Liver (tissue), 9 donors: ENCODE results near the gene CCRL2. TPM values are rescaled to one million over a fixed set of nuclear protein-coding genes. Genes with fewer than 3 reads are reported as not detected.

Source experiments
- DNase-seq: peaks from one replicate; pipeline ENCODE4 v3.0.0-alpha.2; 2017; ENCODE audit warnings: low spot score
- H3K27ac ChIP-seq, 2 donors: one replicate each; pipeline ENCODE4 v1.7.0; 2013; ENCODE audit warnings: inconsistent platforms in 2 of 2, low read length in 2 of 2, control low read depth in 1 of 2, low read depth in 1 of 2, mild to moderate bottlenecking in 1 of 2
- H3K27me3 ChIP-seq, 4 donors: one replicate each; pipeline versions ENCODE4 v1.6.1 to v1.7.0; 2013; ENCODE audit warnings: low read length in 3 of 4, inconsistent platforms in 1 of 4, mild to moderate bottlenecking in 1 of 4, moderate library complexity in 1 of 4; ENCODE audit not compliant: control insufficient read depth in 4 of 4, insufficient read depth in 4 of 4
- H3K36me3 ChIP-seq, 4 donors: one replicate each; pipeline versions ENCODE4 v1.6.1 to v1.7.0; 2013; ENCODE audit warnings: low read length in 3 of 4, mild to moderate bottlenecking in 3 of 4, low read depth in 1 of 4, moderate library complexity in 1 of 4; ENCODE audit not compliant: control insufficient read depth in 4 of 4, insufficient read depth in 3 of 4
- H3K4me1 ChIP-seq, 4 donors: one replicate each; pipeline versions ENCODE4 v1.6.1 to v1.7.0; 2013; ENCODE audit warnings: low read length in 3 of 4, mild to moderate bottlenecking in 3 of 4, moderate library complexity in 1 of 4; ENCODE audit not compliant: control insufficient read depth in 4 of 4, insufficient read depth in 4 of 4
- H3K4me3 ChIP-seq, 3 donors: one replicate each; pipeline versions ENCODE4 v1.6.1 to v1.7.0; 2013; ENCODE audit warnings: low read length in 3 of 3, control low read depth in 1 of 3, low read depth in 1 of 3, mild to moderate bottlenecking in 1 of 3
- H3K9ac ChIP-seq, 2 donors: one replicate each; pipeline ENCODE4 v1.7.0; 2013; ENCODE audit warnings: low read length in 2 of 2, mild to moderate bottlenecking in 2 of 2, moderate library complexity in 2 of 2, control low read depth in 1 of 2, low read depth in 1 of 2
- H3K9me3 ChIP-seq, 4 donors: one replicate each; pipeline versions ENCODE4 v1.6.1 to v1.7.0; 2013; ENCODE audit warnings: low read length in 3 of 4; ENCODE audit not compliant: control insufficient read depth in 4 of 4
- ATF3 ChIP-seq: IDR thresholded peaks from 2 replicates; pipeline ENCODE4 v1.6.1; 2016; ENCODE audit warnings: antibody characterized with exemption
- CTCF ChIP-seq: fragments of 150-350 bp; IDR thresholded peaks from 2 replicates; pipeline ENCODE4 v1.5.1; 2017; ENCODE audit warnings: improper control_type of control experiment, low read depth, low read length; ENCODE audit not compliant: missing input control
- EGR1 ChIP-seq, 2 donors: IDR thresholded peaks; 2 replicates each; pipeline ENCODE4 v1.6.1; 2016 to 2018; ENCODE audit warnings: antibody characterized with exemption in 2 of 2, low read depth in 2 of 2
- FOXA1 ChIP-seq: IDR thresholded peaks from 2 replicates; pipeline ENCODE4 v1.6.1; 2016; ENCODE audit warnings: antibody characterized with exemption
- FOXA2 ChIP-seq: IDR thresholded peaks from 2 replicates; pipeline ENCODE4 v1.6.1; 2016; ENCODE audit warnings: antibody characterized with exemption
- GABPA ChIP-seq, 2 donors: IDR thresholded peaks in 1 of 2; conservative IDR thresholded peaks in 1 of 2; 2 replicates each; pipeline ENCODE4 v1.6.1; 2016; ENCODE audit warnings: antibody characterized with exemption in 2 of 2, mild to moderate bottlenecking in 1 of 2, moderate library complexity in 1 of 2
- HNF4A ChIP-seq, 2 donors: conservative IDR thresholded peaks; 2 replicates each; pipeline ENCODE4 v1.6.1; 2016; ENCODE audit warnings: antibody characterized with exemption in 2 of 2, mild to moderate bottlenecking in 2 of 2
- HNF4G ChIP-seq: IDR thresholded peaks from 2 replicates; pipeline ENCODE4 v1.6.1; 2016; ENCODE audit warnings: antibody characterized with exemption
- JUND ChIP-seq, 2 donors: IDR thresholded peaks; 2 replicates each; pipeline ENCODE4 v1.6.1; 2016; ENCODE audit warnings: antibody characterized with exemption in 2 of 2
- MAX ChIP-seq: IDR thresholded peaks from 2 replicates; pipeline ENCODE4 v1.6.1; 2016; ENCODE audit warnings: antibody characterized with exemption
- RAD21 ChIP-seq, 2 donors: IDR thresholded peaks; 2 replicates each; pipeline ENCODE4 v1.6.1; 2016; ENCODE audit warnings: antibody characterized with exemption in 2 of 2, mild to moderate bottlenecking in 2 of 2
- REST ChIP-seq: IDR thresholded peaks from 2 replicates; pipeline ENCODE4 v1.6.1; 2016; ENCODE audit warnings: antibody characterized with exemption, mild to moderate bottlenecking
- RXRA ChIP-seq, 2 donors: IDR thresholded peaks; 2 replicates each; pipeline ENCODE4 v1.6.1; 2017 to 2018; ENCODE audit warnings: antibody characterized with exemption in 2 of 2, mild to moderate bottlenecking in 1 of 2
- TAF1 ChIP-seq: conservative IDR thresholded peaks from 2 replicates; pipeline ENCODE4 v1.6.1; 2016; ENCODE audit warnings: antibody characterized with exemption, mild to moderate bottlenecking
- YY1 ChIP-seq: IDR thresholded peaks from 2 replicates; pipeline ENCODE4 v1.6.1; 2016; ENCODE audit warnings: antibody characterized with exemption, mild to moderate bottlenecking
- ZBTB33 ChIP-seq: IDR thresholded peaks from 2 replicates; pipeline ENCODE4 v1.6.1; 2016; ENCODE audit warnings: antibody characterized with exemption
- WGBS: extraction: QIAGEN DNeasy Blood & Tissue Kit; methylation state at CpG from one replicate; pipeline ENCODE4 v1.1.7; 2013; 5-methylcytosine and 5-hydroxymethylcytosine counted together
- polyA plus RNA-seq, 2 donors: library from polyadenylated mRNA; stranded (reverse) in 1 of 2; unstranded in 1 of 2; fragments of 200-250 nt in 1 of 2; fragments of >200 nt in 1 of 2; fragmentation: Nextera tagmentation in 1 of 2; extraction: Ambion mirVana in 1 of 2; gene quantifications; one replicate each; pipeline versions ENCODE4 v1.2.1 to v1.2.3, GENCODE V29; 2013 to 2015
- total RNA-seq, 2 donors: library from RNA; depleted of rRNA; stranded (reverse); fragments of >200 nt; gene quantifications; one replicate each; pipeline ENCODE4 v1.2.3, GENCODE V29; 2014
- donor health status: healthy.
- donor health status: healthy.
- donor health status: healthy.
- donor health status: healthy.
- donor health status: healthy.

CCRL2 gene
- total and polyA plus RNA-seq, 4 donors, result 0.51 to 9.0 (median 0.81) TPM

- peak; percentile 52 for TF ChIP-seq CTCF
- TF ChIP-seq RAD21 (IDR thresholded peaks at IDR 0.05), result peak; percentile 69 to 82
- TF ChIP-seq RXRA (IDR thresholded peaks at IDR 0.05), result no peak
- Histone ChIP-seq H3K27me3 (no peaks in the 10 kb centered on the region), H3K4me3 (no peak overlapping the region), H3K27ac (no peak overlapping the region), H3K9ac (no peak overlapping the region), H3K9me3 (no peaks in the 10 kb centered on the region), H3K36me3 (no peaks in the 10 kb centered on the region), H3K4me1 (no peaks in the 10 kb centered on the region)
- no peak for DNase-seq
- 71% methylated on average over 16 of the region's 16 CpGs for WGBS
Observed at GRCh38 chr3:46442576-46443530, 35.8 kb downstream of the CCRL2 start.

- DNase-seq, result no peak
- WGBS, result 69% methylated on average over 5 of the region's 5 CpGs
- no peak overlapping the region for H3K9ac ChIP-seq
- H3K9me3 ChIP-seq, result no peaks in the 10 kb centered on the region
- no peak for TF ChIP-seq RXRA (IDR thresholded peaks at IDR 0.05)
- TF ChIP-seq MAX, result no peak
- TF ChIP-seq FOXA2, result no peak
- TF ChIP-seq CTCF, result no peak
- TF ChIP-seq JUND (IDR thresholded peaks at IDR 0.05), result no peak
- no peak for TF ChIP-seq YY1
- no peak for TF ChIP-seq HNF4G
- TF ChIP-seq GABPA (IDR thresholded peaks at IDR 0.05 in 1 of 2, conservative IDR thresholded peaks at IDR 0.05 in 1 of 2), result no peak
- no peak for TF ChIP-seq HNF4A (conservative IDR thresholded peaks at IDR 0.05)
- no peak for TF ChIP-seq TAF1
- no peak for TF ChIP-seq REST
- TF ChIP-seq ATF3, result no peak
- TF ChIP-seq EGR1 (IDR thresholded peaks at IDR 0.05; ENCODE audit: low read depth in 2 of 2), result no peak
- no peak for TF ChIP-seq RAD21 (IDR thresholded peaks at IDR 0.05)
- TF ChIP-seq ZBTB33, result no peak
- TF ChIP-seq FOXA1, result no peak
- H3K36me3 ChIP-seq, result no peaks in the 10 kb centered on the region
- H3K27ac ChIP-seq, result no peak overlapping the region
- H3K4me1 ChIP-seq, result no peaks in the 10 kb centered on the region
- H3K27me3 ChIP-seq, result no peaks in the 10 kb centered on the region
- H3K4me3 ChIP-seq, result no peak overlapping the region
Observed at GRCh38 chr3:46447228-46447985, 40.3 kb downstream of the CCRL2 start.
